HL-60 (cell line): Measurements from ENCODE around the gene TMPRSS9.

Source experiments
- CTCF ChIP-seq: IDR thresholded peaks from one replicate; pipeline ENCODE4 v1.5.1; 2011; ENCODE audit warnings: low read length, control low read depth, inconsistent platforms; ENCODE audit not compliant: insufficient read depth
- REST ChIP-seq: IDR thresholded peaks from 2 replicates; pipeline ENCODE4 v1.6.1; 2012; ENCODE audit warnings: low read depth; ENCODE audit not compliant: insufficient replicate concordance

GRCh38 chr19:2421581-2422306 is 61.7 kb downstream of the TMPRSS9 start:
- TF ChIP-seq CTCF, result no peak
- no peak for TF ChIP-seq REST
